Sigmoid colon (tissue), 4 donors: ENCODE data around the gene ZNF687.

Source experiments
- EP300 ChIP-seq, 4 donors: sonication (generic); formaldehyde crosslinking; IDR thresholded peaks; one replicate each; pipeline ENCODE4 v1.6.1; 2017; ENCODE audit warnings: antibody characterized with exemption in 4 of 4
- POLR2A ChIP-seq, 2 donors: fragments of 450-650 bp; IDR thresholded peaks; one replicate each; pipeline ENCODE4 v1.6.1; 2016; ENCODE audit warnings: antibody characterized with exemption in 2 of 2, mild to moderate bottlenecking in 2 of 2, moderate library complexity in 2 of 2
- POLR2AphosphoS5 ChIP-seq, 4 donors: sonication (generic); formaldehyde crosslinking; IDR thresholded peaks; one replicate each; pipeline ENCODE4 v1.6.1; 2017; ENCODE audit warnings: antibody characterized with exemption in 4 of 4
- TF ChIP-seq, protein P1 (sequence below), 4 experiments: fragments of 450-650 bp in 3 of 4; fragments of 200-600 bp in 1 of 4; IDR thresholded peaks; one replicate each; pipeline ENCODE4 v1.5.1; 2016 to 2019; ENCODE audit warnings: antibody characterized with exemption in 4 of 4, mild to moderate bottlenecking in 3 of 4, moderate library complexity in 2 of 4

DNA sequence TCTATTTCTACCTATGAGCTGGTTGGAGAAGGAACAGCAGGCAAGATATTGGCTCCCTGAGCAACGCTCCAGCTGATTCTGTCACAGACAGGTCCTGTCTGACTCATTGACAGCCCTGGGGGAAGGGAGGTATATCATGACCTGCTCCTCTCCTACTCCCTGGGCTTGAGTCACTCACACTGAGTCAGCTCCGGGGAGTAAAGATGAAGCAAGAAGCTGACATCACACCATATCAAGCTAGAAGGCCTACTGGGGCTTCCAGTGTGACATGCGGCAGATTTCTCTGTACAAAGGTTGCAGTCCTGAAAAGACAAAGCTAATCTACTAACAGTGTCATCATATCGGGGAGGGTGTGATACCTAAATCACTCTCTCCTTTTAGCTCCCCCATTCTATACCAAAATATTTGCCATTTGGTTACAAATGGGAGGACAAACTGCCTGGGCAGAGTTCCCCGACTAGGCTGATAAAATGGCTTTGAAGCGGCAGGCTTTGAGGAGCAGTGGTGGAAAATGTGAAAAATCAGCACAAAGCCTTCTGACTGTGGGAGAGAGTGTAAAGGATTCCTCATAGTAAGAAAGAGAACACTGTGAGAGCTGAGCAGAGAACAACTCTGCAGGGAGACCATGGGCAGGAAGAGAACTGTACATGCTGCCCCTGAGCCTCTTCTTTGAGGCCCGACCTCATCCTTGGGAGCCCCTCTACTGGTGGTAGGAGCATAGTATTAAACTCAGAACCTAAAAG is 29.7 kb downstream of the ZNF687 start:
- TF ChIP-seq EP300 (IDR thresholded peaks at IDR 0.05): no peak
- TF ChIP-seq, protein P1, sequence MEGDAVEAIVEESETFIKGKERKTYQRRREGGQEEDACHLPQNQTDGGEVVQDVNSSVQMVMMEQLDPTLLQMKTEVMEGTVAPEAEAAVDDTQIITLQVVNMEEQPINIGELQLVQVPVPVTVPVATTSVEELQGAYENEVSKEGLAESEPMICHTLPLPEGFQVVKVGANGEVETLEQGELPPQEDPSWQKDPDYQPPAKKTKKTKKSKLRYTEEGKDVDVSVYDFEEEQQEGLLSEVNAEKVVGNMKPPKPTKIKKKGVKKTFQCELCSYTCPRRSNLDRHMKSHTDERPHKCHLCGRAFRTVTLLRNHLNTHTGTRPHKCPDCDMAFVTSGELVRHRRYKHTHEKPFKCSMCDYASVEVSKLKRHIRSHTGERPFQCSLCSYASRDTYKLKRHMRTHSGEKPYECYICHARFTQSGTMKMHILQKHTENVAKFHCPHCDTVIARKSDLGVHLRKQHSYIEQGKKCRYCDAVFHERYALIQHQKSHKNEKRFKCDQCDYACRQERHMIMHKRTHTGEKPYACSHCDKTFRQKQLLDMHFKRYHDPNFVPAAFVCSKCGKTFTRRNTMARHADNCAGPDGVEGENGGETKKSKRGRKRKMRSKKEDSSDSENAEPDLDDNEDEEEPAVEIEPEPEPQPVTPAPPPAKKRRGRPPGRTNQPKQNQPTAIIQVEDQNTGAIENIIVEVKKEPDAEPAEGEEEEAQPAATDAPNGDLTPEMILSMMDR (IDR thresholded peaks at IDR 0.05): no peak
- no peak for TF ChIP-seq POLR2A (IDR thresholded peaks at IDR 0.05)
- TF ChIP-seq POLR2AphosphoS5 (IDR thresholded peaks at IDR 0.05): peak; percentile 60 to 81 (median 70)
